Stimulated activated CD4-positive, alpha-beta T cell treated with anti-CD3 and anti-CD28 coated beads, Interleukin-4, amount 100 ng/mL, for 1 hour (primary cell): Measurements from ENCODE around the gene OTUB2.

Experiments used
- DNase-seq: peaks from one replicate; pipeline ENCODE4 v3.0.0-alpha.2; 2020

OTUB2 gene

DNA sequence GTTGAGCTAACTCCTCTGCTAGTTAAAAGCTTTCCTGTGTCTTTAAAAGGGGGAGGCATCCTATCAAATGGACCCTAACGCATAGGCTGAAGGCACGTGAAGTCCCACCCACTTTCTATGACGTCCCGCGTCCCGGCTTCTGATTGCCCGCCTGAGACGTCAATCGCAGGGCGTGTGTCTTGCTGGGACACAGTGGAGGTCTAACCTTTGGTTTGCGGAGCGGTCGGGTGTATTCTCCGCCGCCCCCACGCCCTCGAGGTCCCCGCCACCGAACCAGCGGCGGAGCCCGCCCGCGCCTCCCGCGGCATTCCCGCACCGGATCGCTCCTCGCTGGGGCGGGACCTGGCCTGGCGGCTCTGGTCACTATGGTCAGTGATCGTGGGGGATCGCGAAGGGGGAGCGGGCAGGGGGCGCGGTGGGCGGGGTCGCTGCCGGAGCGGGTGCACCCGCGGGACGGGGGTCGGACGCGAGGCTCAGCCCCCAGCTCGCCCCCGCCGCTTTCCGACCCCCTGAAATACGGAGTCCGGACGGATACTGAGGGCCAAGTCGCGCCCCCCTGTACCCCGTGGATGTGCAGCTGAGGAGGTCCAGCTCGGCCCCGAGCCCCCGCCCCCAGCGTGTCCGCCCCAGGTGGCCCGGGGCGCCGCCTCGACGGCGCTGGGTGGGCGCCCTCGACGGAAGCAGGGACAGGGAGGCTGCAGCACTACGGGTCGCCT is at the start of gene OTUB2:
TSS of gene OTUB2 (plus strand) at position 168 of the 716 bp plus-strand sequence. CDS start at position 366, 198 bp downstream.
- peak; percentile 95 for DNase-seq

DNA sequence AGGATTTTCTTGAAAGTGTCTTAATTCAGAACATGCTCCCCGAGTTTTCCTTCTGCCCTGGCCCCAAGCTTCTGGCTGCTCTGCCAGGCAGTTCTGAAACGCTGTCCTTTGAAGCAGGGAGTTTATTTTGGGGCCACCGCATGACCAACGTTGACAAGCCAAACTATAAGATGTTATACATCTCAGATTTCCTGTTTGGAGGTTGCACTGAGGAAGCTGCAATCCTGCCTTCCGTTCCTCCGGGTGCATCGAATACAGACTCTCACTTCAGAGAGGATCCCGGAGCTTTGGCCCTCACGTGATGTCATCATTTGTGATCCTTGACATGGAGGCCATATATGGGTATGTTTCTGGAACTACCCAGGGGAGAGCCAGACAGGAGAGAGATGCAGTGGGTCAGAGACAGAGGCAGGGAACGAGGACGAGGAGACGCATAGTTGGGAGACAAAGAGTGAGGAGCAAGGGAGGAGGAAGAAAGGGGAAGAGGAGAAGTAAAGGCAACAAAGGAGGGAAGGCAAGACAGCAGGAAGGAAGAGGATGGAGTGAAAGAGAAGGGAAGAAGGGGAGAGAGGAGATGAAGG is 49.6 kb upstream of the OTUB2 start, which contains the start of gene ASB2:
TSS of gene ASB2 (minus strand) at position 94 of the 581 bp plus-strand sequence. CDS start 12,031 bp downstream, outside the sequence.
- DNase-seq = no peak

DNA sequence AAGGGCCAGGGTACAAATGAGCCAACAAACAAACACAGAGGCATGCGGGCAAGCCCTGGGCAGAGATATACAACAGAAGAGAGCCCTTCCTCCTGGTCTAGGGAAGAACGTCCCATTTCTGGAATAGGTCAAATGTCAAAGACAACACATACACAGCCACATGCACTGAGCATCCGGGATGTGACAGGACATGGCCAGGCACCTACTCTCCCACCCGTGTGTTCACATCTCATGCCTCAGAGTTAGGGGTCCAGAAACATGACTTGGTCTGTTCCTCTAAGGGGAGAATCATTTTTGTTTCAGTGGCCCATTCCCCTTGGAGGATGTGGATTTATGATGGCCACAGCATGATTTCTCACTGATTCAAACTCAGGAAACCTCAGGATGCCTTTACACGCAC is 49.0 kb upstream of the OTUB2 start:
- DNase-seq = no peak

DNA sequence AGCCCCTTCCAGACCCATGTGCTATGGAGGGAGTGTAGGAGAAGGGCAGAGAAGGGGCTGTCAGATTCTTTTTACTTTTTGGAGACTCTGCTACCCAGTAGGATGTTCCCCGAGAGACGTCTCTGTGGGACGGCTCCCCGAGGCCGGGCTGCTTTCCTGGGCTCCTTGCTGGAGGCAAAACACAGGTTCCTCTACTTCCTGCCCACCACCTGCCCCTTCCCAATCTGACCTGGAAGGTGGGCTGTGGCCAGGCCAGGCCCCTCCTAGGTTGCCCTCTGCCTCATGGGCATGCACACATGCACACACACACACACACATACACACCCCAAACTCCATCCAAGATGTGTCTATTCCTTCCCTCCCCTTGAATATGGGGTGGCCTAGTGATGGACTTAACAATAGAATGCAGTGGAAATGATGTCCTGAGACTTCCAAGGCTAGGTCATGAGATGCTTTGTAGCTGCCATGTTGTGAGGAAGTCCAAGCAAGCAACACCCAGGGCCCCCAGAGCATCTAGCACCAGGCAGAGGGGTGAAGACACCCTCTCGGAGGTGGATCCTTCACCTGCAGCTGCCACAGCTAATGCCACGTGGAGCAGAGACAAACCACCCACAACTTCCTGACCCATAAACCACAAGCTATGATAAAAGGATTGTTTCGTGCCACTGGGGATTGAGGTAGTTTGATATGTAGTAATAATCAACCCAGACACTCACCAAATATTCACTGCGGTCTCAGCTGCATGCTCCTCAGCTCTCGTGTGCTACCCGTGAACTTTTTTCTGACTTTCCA is 48.2 kb upstream of the OTUB2 start:
- peak; percentile 73 for DNase-seq

DNA sequence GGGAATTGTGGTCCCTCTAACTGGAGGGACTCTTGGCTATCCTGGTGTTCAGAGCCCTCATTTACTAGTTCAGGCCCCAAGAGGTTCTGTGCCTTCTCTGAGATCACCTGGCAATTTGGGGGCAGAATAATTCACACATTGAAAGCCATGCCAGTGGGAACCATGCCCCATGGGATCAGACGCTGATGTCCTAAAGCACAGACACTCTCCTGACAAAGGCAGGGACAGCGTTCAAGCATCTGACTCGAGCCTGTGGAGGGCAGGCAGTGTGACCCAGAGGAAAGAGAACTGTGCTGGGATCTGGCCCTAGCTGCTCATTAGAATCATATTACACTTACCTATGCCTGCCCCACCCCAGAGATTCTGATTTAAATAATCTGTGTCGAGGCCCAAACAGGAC is 47.4 kb upstream of the OTUB2 start:
- DNase-seq = no peak

DNA sequence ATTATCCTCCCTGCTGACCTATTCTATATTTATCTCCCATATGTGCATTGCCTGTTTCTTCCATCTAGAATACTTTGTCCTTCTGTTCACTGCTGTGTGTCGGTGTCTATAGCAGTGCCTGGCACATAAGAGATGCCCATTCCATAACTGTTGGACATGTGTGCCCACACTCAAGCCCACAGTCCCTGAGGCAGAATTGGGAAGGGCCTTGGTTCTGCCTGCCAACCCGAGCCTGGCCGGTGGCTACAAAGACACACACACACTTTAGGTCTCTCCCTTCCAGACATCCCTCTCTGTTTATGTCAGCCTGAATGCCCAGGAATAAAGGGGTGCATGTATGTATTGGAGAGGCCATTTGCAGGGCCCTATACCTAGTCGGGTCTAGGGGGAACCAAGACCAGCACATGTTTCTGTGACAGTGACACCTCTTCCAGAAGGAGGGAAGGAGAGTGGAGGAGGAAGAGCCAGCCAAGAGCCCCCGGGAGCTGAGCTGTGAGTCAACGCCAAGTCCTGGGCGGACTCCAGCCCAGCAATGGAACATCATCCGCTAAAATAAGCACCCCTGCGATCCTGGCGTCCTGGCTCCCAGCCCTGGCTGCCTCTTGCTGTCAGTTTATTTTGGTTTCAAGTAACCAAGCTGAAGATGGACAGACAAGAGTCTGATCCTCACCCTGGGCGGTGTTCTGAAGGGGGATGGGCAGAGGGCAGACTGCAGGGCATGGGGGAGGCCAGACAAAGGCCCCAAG is 45.5 kb upstream of the OTUB2 start:
- DNase-seq = no peak

DNA sequence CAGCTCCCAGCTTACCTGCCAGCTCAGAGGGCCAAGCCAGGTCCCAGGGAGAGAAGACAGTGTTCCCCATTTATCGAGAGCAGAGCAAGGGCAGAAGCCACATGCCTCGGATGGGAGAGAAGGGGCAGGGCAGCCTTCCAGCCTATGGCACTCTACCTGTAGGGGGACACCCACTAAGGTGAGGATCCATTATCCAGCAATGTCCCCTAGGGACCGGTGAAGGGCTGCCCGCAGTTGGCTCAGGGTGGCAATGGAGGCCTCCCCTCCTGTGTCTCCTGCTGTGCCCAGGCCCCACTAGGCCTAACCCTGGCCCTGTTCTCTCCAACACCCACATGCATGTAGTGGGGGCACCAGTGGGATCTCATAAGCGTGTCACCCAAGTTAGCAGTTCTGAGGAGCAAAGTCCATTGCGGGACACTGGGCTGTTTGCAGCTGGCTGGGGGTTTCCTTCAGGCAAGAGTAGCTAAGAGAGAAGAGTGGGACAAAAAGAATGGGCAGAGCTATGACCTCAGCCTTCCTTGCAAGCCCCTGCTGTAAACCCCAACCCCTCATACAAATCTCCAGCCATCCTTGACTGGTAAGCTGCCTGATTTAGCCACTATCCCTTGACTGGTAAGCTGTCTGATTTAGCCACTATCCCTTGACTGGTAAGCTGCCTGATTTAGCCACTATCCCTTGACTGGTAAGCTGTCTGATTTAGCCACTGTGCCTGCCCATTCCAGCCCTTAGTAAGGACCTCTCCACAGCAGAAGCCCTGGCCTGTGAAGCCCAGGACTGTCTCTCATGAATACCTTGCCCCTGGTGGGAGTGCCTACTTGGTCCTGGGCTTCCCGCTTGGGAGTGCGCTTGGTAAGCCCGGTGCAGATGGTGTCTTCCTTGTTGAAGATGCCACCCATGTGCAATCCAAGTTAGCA is 44.6 kb upstream of the OTUB2 start:
- DNase-seq = no peak

DNA sequence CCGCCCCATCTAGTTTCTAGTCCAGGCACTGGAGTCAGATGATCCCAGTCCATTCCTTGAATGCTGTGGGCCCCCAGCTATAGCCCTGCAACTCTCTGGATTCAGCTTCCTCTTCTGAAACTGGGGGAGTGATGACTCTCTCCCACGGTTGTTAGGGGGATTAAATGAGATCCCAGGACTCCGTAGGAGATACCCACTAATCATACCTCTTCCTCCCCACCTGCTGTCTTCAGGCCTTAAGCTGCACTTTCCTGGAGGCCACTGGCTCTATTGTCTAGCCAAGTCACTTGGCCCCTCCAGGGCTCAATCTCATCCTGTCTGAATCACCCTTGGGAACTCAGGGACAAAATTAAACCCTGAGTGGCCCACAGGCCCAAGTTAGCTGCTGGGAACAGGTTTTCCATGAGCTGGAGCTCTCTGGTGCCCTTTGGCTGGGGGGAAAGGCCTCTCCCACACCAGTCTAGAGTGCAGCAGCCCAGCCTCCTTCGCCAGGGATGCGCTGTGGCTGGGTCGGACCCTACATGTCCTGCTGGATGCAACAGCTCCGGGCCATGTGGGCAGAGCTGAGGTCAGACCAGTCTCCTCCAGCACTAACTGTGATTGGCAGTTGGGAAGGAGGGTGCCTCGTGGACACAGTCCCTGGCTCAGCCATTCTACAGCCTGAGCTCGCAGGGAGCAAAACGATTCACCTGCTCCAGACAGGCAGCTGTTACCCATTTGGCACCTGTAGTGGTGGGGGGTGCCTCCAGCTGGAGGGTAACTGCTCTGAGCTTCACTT is 43.7 kb upstream of the OTUB2 start:
- no peak for DNase-seq

DNA sequence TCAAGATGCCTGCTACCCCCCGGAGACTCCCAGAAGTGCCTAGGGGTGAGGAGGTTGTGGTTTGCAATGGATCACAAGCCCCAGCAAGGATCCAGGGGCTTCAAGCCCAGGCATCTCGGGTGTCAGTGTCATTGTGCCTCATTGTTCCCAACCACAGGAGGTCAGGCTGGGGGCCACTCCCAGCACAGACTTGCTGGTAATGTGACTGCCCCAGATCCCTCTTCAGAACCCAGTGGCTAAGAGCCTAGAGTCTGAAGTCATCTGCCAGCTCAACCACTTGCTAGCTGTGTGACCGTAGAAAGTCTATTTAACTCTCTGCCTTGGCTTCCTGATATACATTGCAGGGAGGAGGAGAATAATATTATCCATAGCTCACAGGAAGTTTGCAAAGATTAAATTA is 42.1 kb upstream of the OTUB2 start:
- no peak for DNase-seq

DNA sequence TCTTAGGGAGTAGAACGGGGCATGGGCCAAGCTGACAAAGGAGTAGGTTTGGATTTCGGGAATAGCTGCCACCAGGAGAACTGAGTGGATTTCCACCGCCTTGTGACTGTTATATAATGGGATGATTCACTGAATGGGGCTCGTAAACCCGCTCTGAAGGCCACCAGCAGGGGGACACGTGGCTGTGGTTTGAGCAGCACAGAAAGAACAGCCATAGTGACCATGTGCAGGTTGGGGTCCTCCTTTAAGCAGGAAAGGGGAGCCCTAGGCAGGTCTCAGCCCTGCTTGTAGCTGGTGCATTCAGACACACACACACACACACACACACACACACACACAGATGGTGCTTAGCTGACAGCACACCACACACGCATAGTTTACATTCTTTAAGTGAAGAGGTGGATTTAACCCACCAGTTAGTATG is 41.1 kb upstream of the OTUB2 start:
- DNase-seq = no peak

DNA sequence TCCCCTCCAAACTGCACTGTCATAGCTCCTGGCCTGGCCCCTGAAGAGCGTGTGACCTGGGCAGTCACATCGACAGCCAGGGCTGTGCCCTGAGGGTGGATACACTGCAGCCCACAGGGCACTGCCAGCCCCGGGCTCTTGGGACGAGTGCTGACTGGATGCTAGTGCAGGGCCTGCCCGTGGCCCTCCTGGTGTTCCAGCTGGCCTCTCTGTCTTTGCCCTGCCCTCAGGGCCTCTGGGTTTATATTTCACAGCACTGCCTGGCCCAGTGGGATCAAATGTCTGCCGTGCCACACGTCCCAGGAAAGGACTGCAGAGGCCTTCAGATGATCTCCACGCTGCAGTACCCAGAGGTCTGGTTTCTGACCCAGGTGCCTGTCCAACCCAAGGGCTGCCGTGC is 39.2 kb upstream of the OTUB2 start:
- DNase-seq = no peak

DNA sequence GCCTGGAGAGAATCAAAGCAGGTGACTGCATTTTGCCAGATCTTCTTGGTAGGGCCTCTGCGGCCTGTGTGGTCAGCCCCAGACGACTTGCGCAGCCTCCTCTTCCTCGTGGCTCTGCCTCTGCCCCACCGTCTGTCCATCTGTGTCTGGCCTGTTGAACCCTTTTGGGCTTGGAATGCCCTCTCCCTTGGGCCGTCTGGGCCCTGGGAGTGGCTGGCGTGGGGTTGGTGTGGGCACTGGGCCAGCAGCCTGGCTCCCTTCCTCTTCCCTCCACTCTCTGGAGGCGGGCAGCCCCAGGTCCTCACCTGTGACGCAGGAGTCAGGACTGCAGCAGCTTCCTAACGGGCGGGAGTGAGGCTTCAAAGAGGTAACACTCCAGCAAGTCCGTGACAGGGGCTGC is 38.8 kb upstream of the OTUB2 start:
- DNase-seq = no peak

DNA sequence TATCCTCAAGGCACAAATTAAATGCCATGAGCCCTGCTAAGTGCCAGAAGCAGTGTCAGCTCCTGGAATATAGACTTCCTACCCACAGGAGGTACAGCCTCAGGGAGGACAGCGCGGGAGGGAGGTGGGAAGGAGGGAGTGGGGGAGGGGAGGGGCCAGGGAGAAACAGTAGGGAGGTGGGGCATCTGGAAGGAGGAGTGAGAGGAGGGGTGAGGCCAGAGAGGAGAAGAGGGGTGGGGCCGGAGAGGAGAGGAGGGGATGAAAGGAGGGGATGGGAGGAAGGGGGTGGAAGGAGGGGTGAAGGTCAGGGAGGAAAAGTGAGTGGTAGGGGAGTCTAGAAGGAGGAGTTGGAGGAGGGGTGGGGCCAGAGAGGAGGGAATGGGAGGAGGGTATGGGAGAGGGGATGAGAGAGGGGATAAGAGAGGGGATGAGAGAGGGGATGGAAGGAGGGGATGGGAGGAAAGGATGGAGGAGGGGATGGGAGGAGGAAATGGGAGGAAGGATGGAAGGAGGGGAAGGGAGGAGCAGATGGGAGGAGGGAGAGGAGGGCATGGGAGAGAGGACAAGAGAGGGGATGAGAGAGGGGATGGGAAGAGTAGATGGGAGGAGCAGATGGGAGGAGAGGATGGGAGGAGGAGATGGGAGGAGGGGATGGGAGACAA is 38.2 kb upstream of the OTUB2 start:
- no peak for DNase-seq

DNA sequence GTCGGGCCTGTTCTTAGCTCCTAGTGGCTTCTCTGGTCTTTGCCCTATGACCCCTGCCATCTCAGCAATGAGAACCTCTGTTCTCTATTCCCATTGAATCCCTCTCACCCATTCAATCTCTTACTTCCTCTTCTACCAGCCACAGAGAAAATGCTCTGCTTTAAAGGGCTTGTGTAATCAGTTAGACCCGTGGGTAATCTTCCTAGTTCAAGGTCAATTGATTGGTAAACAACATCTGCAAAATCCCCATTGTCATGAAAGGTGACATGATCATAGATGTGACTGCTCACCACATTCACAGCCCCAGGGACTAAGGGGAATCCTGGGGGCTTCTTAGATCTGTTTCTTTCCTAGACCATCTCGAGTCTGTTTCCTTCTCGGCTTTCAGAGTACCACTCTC is 36.2 kb upstream of the OTUB2 start:
- no peak for DNase-seq

DNA sequence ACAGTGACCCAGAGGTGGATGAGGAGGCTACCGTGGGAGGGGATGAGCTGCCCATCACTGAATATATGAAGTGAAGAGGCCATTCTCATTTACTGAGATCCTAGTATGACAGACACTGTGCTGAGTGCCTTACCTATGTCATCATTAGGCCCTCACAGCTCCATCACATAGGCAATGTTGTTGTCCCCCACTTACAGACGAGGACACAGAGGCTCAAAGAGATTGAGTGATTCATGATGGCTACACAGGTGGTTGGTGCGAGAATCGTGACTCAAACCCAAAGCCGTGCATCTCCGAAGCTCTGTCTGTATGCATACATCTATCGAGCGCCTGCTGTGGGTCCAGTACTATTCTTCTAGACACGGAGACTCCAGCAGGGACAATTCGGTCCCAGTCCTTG is 34.9 kb upstream of the OTUB2 start:
- DNase-seq = no peak

DNA sequence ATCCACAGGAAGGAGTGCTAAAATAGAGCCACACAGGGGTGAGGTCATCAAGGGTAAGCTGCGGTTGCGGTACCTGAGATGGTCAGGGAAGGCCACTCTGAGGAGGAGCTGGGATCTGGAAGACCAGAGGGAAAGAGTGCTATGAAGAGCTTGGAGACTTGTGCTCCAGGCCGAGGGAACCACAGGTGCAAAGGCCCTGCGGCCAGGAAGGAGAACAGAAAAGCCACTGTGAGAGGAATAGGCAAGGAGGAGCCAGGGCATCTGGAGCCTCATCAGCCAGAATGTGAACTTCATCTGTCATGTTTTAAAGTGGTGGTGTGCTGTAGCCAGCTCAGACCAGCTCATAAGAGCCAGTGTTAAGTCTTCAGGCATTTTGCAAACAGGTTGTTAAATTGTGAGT is 34.5 kb upstream of the OTUB2 start:
- DNase-seq = no peak

DNA sequence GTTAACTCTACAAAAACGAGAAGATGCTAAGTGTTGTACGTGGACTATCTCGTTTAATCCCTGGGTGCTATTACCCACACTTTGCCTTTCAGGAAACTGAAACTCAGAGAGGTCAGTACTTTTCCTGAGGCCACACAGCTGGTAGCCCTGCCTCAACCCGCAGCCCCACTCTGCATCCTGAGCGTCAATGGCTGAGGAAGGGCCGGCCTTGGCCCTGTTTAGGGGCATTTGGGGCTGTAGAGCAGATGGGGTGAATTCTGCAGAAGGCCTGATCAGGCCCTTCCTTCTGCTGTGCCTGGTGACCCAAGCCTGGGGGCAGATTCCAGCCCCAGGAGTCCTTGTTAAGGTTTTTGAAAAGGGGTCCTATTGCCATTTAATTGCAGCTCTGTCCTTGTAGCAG is 32.8 kb upstream of the OTUB2 start:
- DNase-seq = no peak

DNA sequence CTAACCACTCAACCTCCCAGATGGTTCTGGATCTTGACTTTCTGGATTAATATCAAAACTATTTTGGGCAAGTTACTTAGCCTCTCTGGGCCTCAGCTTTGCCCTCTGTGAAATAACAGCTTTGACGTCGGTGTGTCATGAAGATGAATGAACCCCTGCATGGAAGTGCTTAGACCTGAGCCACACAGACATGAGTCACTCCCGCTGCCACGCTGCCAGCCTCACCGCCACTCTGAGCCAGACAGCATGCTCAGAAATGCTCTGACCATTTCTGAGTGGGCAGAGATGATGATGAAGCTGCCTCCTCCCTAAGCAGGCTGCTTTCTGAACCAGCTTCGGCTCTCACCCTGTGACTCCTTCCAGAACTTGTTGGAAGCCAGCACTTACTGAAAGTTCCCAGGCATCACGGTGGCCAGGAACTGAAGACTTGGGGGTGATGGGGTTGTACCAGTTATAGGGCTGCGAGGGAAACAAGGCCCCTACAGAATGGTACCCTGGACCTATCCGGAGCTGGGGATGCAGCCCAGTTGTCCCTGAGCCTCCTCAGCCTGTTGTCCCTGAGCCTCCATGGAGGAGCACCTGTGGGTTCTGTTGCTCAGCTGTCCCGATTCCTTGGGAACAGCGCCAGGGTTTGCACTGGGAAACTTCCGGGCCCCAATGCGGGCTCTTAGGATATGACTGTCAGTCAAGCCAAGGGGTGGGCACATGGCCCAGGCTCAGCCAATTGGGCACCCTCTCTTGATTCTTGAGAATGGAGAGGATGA is 31.0 kb upstream of the OTUB2 start:
- peak; percentile 67 for DNase-seq

DNA sequence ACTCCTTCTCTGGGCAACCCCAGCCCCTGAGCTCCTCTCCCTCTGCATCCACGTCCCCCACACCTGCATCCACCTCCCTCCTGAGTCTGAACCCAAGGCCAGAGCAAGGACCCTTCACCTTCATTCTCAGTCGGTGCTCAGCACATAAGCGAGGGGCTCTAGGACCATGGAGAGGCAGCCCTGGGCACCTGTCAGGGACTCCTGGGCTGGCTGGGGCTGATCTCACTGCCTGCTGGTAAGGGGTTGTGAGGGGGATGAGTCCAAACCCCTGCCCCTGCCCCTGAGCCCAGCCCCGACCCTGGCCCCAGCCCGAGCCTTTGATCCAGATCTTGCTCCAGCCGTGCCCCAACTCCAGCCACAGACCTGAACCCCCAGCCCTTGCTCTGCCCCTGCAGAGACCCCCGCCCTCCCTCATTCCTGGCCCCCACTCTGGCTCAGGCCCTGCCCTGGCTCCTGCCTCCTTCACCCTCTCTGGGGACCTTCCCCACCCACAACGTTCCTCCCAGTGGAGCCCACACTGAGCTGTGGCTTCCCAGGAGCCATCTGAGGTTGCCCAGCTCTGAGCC is 29.9 kb upstream of the OTUB2 start:
- DNase-seq = no peak

DNA sequence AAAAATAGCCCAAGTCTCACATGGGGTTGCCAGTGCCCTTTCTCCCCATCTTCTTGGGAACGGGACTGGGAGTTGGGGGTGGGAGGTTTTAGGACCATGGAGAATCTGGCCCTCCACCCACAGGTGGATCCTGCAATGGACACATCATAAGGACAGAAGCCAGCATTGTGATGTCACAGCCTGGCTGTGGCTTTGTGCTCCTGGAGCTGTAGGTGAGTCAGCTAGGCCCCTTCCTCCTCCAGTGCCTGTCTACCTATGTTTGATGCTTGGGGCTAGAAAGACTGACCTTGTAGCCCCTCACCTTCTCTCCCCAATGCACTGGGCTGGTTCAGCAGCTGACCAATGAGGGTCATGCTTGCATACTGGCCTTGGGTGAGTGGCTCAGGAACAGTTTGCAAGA is 29.1 kb upstream of the OTUB2 start, which contains the start of gene CCDC197:
TSS of gene CCDC197 (plus strand) at position 220 of the 400 bp plus-strand sequence. CDS start 831 bp downstream, outside the sequence.
- no peak for DNase-seq
